RWPE1 (cell line): ENCODE results near the gene BLOC1S6.

ENCODE experiments used
- CTCF ChIA-PET: fragments of 350-600 bp; sonication (Branson Sonifier 250); formaldehyde crosslinking; extraction: SDS; loops from one replicate; lab custom pipeline; 2021; lab: Yijun Ruan, JAX
- POLR2A ChIA-PET: fragments of 400-600 bp; formaldehyde crosslinking; extraction: SDS; loops from one replicate; lab custom pipeline; 2020; ENCODE audit warnings: antibody characterized with exemption; ENCODE audit not compliant: low non-redundant PET; lab: Yijun Ruan, JAX
- DNase-seq: peaks from one replicate; pipeline ENCODE4 v3.0.0; 2012; ENCODE audit warnings: low spot score
- H3K27ac ChIP-seq: fragments of 450-650 bp; 2 replicates; pipeline ENCODE4 v1.5.1; 2017
- CTCF ChIP-seq: fragments of 450-650 bp; conservative IDR thresholded peaks from 2 replicates; pipeline ENCODE4 v1.5.1; 2017; ENCODE audit warnings: low read depth, mild to moderate bottlenecking

The BLOC1S6 gene

GRCh38 chr15:45586601-45587094 is 531 bp upstream of the BLOC1S6 start:
- H3K27ac ChIP-seq, result peak overlapping the region; percentile 92
- TF ChIP-seq CTCF, result no peak
- POLR2A ChIA-PET, result no interaction called here
- CTCF ChIA-PET, result interaction anchor here (0.6 to 3.3 kb wide), 4 partner anchors 127 to 184 kb away, joined by 3 to 22 read pairs (median 4); a partner anchor contains a TSS
- DNase-seq, result no peak

- ChIA-PET CTCF (interaction anchor here (0.8 to 3.3 kb wide), 4 partner anchors 26 to 185 kb away, joined by 3 to 22 read pairs (median 6); a partner anchor contains a TSS), POLR2A (interaction anchor here (0.9 to 1.0 kb wide), 2 partner anchors 9 to 91 kb away, joined by 4 read pairs; no protein-coding TSS in a partner anchor)
- no peak for TF ChIP-seq CTCF
- DNase-seq, result no peak
- peak overlapping the region; percentile 92 for H3K27ac ChIP-seq
Measured at GRCh38 chr15:45587863-45588170, 638 bp downstream of the BLOC1S6 start.

- POLR2A ChIA-PET, result interaction anchor here (0.9 to 1.0 kb wide), 2 partner anchors 9 to 92 kb away, joined by 4 read pairs; no protein-coding TSS in a partner anchor
- CTCF ChIA-PET, result interaction anchor here (0.8 to 3.3 kb wide), 4 partner anchors 23 to 131 kb away, joined by 3 to 22 read pairs (median 6); no protein-coding TSS in a partner anchor
- no peak for DNase-seq
Measured at GRCh38 chr15:45588219-45588875, 1.2 kb downstream of the BLOC1S6 start.

GRCh38 chr15:45589256-45589655 is 2.1 kb downstream of the BLOC1S6 start:
- no peak overlapping the region for H3K27ac ChIP-seq
- no peak for TF ChIP-seq CTCF
- POLR2A ChIA-PET, result no interaction called here
- CTCF ChIA-PET, result interaction anchor here (1.0 to 3.3 kb wide), 2 partner anchors 25 to 132 kb away, joined by 3 to 22 read pairs; no protein-coding TSS in a partner anchor
- DNase-seq, result no peak

More at GRCh38 chr15:45588219-45588875, 1.2 kb downstream of the BLOC1S6 start:
- TF ChIP-seq CTCF, result no peak
- no peak overlapping the region for H3K27ac ChIP-seq

GRCh38 chr15:45594319-45594718 is 7.1 kb downstream of the BLOC1S6 start:
- no peak for DNase-seq
- peak overlapping the region; percentile 8; the same call in 1 of the 2 replicates for H3K27ac ChIP-seq
- TF ChIP-seq CTCF, result no peak
- ChIA-PET POLR2A (no interaction called here), CTCF (interaction anchor here (0.5 to 1.1 kb wide), 2 partner anchors 21 to 293 kb away, joined by 3 to 4 read pairs; no protein-coding TSS in a partner anchor)

GRCh38 chr15:45594835-45595530 is 7.8 kb downstream of the BLOC1S6 start:
- peak overlapping the region; percentile 8; the same call in 1 of the 2 replicates for H3K27ac ChIP-seq
- DNase-seq, result no peak
- TF ChIP-seq CTCF, result no peak
- CTCF ChIA-PET, result interaction anchor here (1.1 kb wide), 1 partner anchor 21 kb away, joined by 3 read pairs; no protein-coding TSS in a partner anchor
- POLR2A ChIA-PET, result no interaction called here
